LNCaP clone FGC (cell line): ENCODE data around the gene HCFC1.
"Not testable (repeated sequence)": the region's sequence is repeated elsewhere in the genome, so short reads cannot be mapped to it uniquely, and the experiment has no call there.

Experiments
- DNase-seq: peaks from one replicate; pipeline ENCODE4 v3.0.0-alpha.2; 2011; ENCODE audit warnings: low read depth
- H3K4me3 ChIP-seq: 2 replicates; pipeline ENCODE4 v1.5.1; 2011; ENCODE audit warnings: mild to moderate bottlenecking, low read depth, low read length, control low read depth
- TF ChIP-seq, protein P1 (sequence below): IDR thresholded peaks from 2 replicates; pipeline ENCODE4 v1.5.1; 2012; ENCODE audit warnings: mild to moderate bottlenecking; ENCODE audit not compliant: control insufficient read depth, insufficient read depth; ENCODE audit errors: extremely low read depth

The HCFC1 gene

GRCh38 chrX:153981771-153982533 lies 10.3 kb upstream of the HCFC1 start:
- TF ChIP-seq, protein P1, sequence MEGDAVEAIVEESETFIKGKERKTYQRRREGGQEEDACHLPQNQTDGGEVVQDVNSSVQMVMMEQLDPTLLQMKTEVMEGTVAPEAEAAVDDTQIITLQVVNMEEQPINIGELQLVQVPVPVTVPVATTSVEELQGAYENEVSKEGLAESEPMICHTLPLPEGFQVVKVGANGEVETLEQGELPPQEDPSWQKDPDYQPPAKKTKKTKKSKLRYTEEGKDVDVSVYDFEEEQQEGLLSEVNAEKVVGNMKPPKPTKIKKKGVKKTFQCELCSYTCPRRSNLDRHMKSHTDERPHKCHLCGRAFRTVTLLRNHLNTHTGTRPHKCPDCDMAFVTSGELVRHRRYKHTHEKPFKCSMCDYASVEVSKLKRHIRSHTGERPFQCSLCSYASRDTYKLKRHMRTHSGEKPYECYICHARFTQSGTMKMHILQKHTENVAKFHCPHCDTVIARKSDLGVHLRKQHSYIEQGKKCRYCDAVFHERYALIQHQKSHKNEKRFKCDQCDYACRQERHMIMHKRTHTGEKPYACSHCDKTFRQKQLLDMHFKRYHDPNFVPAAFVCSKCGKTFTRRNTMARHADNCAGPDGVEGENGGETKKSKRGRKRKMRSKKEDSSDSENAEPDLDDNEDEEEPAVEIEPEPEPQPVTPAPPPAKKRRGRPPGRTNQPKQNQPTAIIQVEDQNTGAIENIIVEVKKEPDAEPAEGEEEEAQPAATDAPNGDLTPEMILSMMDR, result no peak
- no peak overlapping the region for H3K4me3 ChIP-seq
- no peak for DNase-seq

GRCh38 chrX:153981231-153981630 lies 9.6 kb upstream of the HCFC1 start:
- TF ChIP-seq, protein P1, result no peak
- H3K4me3 ChIP-seq, result no peak overlapping the region
- DNase-seq, result no peak

- H3K4me3 ChIP-seq, DNase-seq: not testable (repeated sequence)
These were observed 8.8 kb upstream of the HCFC1 start for GRCh38 chrX:153980394-153980793.

- DNase-seq, result no peak
- TF ChIP-seq, protein P1, result no peak
- no peak overlapping the region for H3K4me3 ChIP-seq
These were observed 3.2 kb upstream of the HCFC1 start for GRCh38 chrX:153974726-153975286.

- TF ChIP-seq, protein P1, result no peak
These were observed 2.5 kb upstream of the HCFC1 start for GRCh38 chrX:153974003-153974725.

DNA sequence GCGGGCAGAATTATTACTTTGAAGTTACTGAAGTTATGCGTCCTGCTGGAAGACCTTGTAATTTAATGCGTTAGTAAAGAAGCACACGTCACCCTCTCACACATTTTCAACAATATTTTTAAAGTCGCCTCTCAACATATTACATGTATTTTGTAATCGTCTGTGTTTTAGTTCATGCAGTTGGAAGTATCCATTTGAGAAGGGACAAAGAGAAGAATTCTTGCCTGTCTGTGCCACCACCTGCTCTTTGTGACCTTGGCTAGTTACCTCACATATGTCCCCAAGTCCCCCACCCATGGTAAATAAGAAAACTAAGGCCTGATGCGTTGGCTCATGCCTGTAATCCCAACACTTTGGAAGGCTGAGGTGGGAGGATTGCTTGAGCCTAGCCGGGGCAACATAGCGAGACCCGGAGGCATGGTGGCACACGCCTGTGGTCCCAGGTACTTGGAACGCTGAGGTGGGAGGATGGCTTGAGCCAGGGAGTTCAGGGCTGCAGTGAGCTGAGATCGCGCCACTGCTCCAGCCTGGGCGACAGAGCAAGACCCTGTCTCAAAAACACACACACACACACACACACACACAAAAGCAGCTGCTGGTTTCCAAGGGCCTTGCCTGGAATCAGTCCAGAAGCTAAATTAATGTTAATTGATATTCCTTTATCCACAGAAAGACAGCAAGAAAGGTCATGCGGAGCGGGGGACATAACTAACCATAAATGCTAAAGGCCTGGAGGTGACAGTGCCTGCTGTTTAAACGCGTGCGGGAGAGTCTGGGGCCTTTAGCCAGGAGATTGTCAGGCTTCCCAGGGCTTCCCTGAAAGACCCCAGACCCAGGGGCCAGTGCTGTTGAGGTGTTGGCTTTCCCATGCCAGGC lies 1.7 kb upstream of the HCFC1 start:
- TF ChIP-seq, protein P1, result no peak
- peak overlapping the region; percentile 57 for H3K4me3 ChIP-seq
- no peak for DNase-seq

More at GRCh38 chrX:153974003-153974725, 2.5 kb upstream of the HCFC1 start:
- H3K4me3 ChIP-seq, result peak overlapping the region; percentile 57
- no peak for DNase-seq
